ENCODE results near the gene ARRDC1. TPM values are rescaled to one million over a fixed set of nuclear protein-coding genes. Genes with fewer than 3 reads are reported as not detected.

The ARRDC1 gene
- total RNA-seq, 1 donor from 2014 or later = 110 TPM

DNA sequence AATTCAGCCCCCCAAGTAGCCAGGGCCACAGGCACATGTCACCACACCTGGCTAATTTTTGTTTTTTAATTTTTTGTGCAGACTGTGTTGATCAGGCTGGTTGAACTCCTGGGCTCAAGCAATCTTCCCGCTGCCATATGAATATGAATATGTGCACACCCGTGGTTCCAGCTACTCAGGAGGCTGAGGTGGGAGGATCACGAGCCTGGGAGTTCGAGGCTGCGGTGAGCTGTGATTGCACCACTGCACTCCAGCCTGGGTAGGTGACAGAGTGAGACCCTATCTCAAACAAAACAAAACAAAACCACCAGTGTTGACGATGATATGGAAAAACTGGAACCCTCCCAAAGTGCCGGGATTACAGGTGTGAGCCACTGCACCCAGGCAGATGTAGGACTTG is 45.3 kb downstream of the ARRDC1 start:
- DNase-seq (ENCODE audit: low read depth) = no peak
- Histone ChIP-seq H3K27me3 (ENCODE audit: control insufficient read depth, insufficient read depth, low read length) (no peaks in the 10 kb centered on the region), H3K4me3 (ENCODE audit: low read depth, low read length) (no peak overlapping the region), H3K36me3 (ENCODE audit: control insufficient read depth, insufficient read depth, low read length) (no peaks in the 10 kb centered on the region)
- no peak for TF ChIP-seq CTCF (IDR thresholded peaks at IDR 0.05; ENCODE audit: insufficient read depth, low read length, poor library complexity, severe bottlenecking)

DNA sequence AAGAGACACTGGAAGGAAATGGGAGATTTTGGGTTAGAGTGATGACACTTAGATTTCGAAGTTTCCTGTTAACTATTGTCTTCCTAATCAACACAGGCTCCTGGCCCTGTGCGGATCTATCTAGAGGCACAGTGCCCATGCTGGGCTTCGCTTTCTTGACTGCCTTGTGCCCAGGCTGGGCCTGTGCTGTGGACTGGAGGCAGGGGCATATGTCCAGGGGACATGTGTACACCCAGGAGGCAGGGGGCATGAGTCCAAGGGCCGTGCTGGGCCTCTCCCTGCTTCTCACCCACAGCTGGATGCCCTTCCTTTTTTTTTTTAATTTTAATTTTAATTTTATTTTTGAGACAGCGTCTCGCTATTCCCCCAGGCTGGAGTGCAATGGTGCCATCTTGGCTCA is 50.9 kb downstream of the ARRDC1 start:
- no peak for TF ChIP-seq CTCF (IDR thresholded peaks at IDR 0.05; ENCODE audit: insufficient read depth, low read length, poor library complexity, severe bottlenecking)
- H3K36me3 ChIP-seq (ENCODE audit: control insufficient read depth, insufficient read depth, low read length) = no peaks in the 10 kb centered on the region
- no peaks in the 10 kb centered on the region for H3K27me3 ChIP-seq (ENCODE audit: control insufficient read depth, insufficient read depth, low read length)
- no peak for DNase-seq (ENCODE audit: low read depth)
- no peak overlapping the region for H3K4me3 ChIP-seq (ENCODE audit: low read depth, low read length)

GRCh38 chr9:137657606-137658005 is 52.1 kb downstream of the ARRDC1 start:
- Histone ChIP-seq H3K36me3 (ENCODE audit: control insufficient read depth, insufficient read depth, low read length) (no peaks in the 10 kb centered on the region), H3K27me3 (ENCODE audit: control insufficient read depth, insufficient read depth, low read length) (no peaks in the 10 kb centered on the region), H3K4me3 (ENCODE audit: low read depth, low read length) (no peak overlapping the region)
- no peak for TF ChIP-seq CTCF (IDR thresholded peaks at IDR 0.05; ENCODE audit: insufficient read depth, low read length, poor library complexity, severe bottlenecking)
- no peak for DNase-seq (ENCODE audit: low read depth)

GRCh38 chr9:137658781-137659180 is 53.3 kb downstream of the ARRDC1 start:
- no peak for TF ChIP-seq CTCF (IDR thresholded peaks at IDR 0.05; ENCODE audit: insufficient read depth, low read length, poor library complexity, severe bottlenecking)
- no peak for DNase-seq (ENCODE audit: low read depth)
- Histone ChIP-seq H3K4me3 (ENCODE audit: low read depth, low read length) (no peak overlapping the region), H3K27me3 (ENCODE audit: control insufficient read depth, insufficient read depth, low read length) (no peaks in the 10 kb centered on the region), H3K36me3 (ENCODE audit: control insufficient read depth, insufficient read depth, low read length) (no peaks in the 10 kb centered on the region)

DNA sequence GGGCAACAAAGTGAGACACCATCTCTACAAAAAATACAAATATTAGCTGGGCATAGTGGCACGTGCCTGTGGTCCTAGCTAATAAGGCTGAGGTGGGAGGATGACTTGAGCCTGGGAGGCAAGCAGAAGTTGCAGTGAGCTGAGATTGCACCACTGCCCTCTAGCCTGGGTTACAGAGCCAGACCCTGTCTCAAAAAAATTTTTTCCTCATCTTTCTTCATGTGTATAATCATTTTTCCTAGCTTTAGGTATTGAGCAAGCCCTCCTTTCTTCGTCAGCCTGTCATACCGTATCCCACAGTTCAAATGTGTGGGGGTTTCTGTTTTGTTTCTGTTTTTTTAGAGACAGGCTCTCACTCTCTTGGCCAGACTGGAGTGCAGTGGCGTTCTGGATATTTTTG is 54.7 kb downstream of the ARRDC1 start:
- no peak for DNase-seq (ENCODE audit: low read depth)
- TF ChIP-seq CTCF (IDR thresholded peaks at IDR 0.05; ENCODE audit: insufficient read depth, low read length, poor library complexity, severe bottlenecking) = no peak
- no peaks in the 10 kb centered on the region for H3K27me3 ChIP-seq (ENCODE audit: control insufficient read depth, insufficient read depth, low read length)
- no peaks in the 10 kb centered on the region for H3K36me3 ChIP-seq (ENCODE audit: control insufficient read depth, insufficient read depth, low read length)
- H3K4me3 ChIP-seq (ENCODE audit: low read depth, low read length) = no peak overlapping the region

DNA sequence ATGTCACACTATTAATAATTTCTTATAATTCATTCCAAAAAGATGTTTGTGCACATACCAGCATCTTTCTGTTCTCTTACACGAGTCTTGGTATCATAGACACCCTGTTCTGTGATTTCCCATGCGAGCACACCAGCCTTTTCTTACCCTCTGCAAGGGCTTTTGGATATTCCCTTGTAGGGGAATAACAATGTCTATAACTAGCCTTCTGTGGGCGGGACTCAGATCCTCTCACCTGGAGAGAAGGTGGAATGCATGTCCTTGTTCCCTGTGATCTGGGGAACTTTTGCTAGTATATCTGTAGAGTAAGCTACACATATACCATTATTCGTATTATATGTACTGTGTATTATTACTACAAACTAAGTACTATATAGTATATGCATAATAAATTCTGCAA is 58.1 kb downstream of the ARRDC1 start:
- TF ChIP-seq CTCF (IDR thresholded peaks at IDR 0.05; ENCODE audit: insufficient read depth, low read length, poor library complexity, severe bottlenecking) = no peak
- Histone ChIP-seq H3K36me3 (ENCODE audit: control insufficient read depth, insufficient read depth, low read length) (peaks cover 1% of the 10 kb centered on the region), H3K4me3 (ENCODE audit: low read depth, low read length) (no peak overlapping the region), H3K27me3 (ENCODE audit: control insufficient read depth, insufficient read depth, low read length) (no peaks in the 10 kb centered on the region)
- DNase-seq (ENCODE audit: low read depth) = no peak
